Measurements from ENCODE around the gene ECSCR.
"Not testable (repeated sequence)": the region's sequence is repeated elsewhere in the genome, so short reads cannot be mapped to it uniquely, and the experiment has no call there.

ECSCR gene

DNA sequence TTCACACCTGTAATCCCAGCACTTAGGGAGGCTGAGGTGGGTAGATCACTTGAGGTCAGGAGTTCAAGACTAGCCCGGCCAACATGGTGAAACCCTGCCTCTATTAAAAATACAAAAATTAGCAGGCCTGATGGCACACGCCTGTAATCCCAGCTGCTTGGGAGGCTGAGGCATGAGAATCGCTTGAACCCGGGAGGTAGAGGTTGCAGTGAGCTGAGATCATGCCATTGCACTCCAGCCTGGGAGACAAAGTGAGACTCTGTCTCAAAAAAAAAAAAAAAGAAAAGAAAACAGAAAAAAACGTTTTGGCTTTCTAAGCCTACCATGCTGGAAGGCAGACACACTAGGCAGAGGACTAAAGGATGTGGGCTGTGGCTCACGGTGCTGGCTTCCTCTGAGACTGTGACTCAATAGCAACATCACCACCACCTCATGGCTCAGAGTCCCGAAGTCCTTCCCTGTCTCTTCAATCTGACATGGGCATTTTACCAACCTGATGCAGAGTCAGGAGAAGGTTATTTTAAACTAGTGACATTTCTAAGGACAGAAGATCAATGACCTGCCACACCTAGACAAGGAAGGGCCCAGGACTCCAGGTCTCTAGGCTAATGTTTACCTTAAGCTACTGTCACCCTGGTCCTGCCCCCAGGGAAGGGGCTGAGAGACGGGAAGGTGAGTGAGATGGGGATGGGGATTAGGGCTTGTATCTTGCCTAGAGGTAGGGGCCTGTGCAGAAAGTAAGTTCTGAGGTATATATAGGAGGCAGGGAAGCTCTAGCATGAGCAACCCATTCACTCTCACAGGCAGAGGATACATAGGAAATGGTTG lies 3.7 kb downstream of the ECSCR start:
- H3K27me3 Mint-ChIP-seq = no peaks in the 10 kb centered on the region
- H3K9me3 Mint-ChIP-seq = peaks cover 5% of the 10 kb centered on the region
- H3K36me3 Mint-ChIP-seq = no peaks in the 10 kb centered on the region
- no peak overlapping the region for H3K4me3 Mint-ChIP-seq
- ATAC-seq = peak; percentile 80
- H3K4me1 Mint-ChIP-seq = peaks cover 26% of the 10 kb centered on the region
- peak overlapping the region; percentile 34 for H3K27ac Mint-ChIP-seq

DNA sequence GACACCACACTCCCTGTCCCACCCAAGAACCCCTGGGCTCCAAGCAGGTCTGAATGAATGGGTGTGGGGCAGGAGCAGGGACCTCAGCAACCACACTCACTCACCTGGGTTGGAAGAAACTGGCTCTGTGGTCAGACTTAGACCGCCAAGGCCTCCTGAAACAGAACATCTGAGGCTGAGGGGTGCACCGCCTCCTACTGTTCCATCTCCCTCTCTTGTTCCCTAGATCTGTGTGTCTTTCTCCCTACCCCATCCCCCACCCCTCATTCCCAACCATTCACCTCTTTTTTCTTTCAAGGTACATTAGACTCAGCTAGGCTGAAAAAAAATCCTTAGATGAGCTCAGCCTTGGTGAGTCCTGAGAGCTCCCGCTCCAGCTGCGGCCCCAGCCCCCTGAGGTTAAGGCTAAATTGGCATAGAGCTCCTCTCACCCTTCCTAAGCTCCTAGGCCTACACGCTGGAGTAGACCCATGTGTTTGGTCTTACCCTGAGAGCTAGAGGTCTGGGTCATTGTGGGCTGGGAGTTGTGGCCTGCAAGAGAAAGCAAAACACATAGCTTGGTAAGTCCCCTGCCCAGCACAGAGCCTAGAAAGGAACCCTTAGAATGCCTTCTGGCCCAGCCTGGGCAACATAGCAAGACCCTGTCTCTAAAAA lies 4.8 kb downstream of the ECSCR start:
- no peaks in the 10 kb centered on the region for H3K27me3 Mint-ChIP-seq
- H3K4me3 Mint-ChIP-seq = no peak overlapping the region
- ATAC-seq = no peak
- peaks cover 8% of the 10 kb centered on the region for H3K9me3 Mint-ChIP-seq
- peaks cover 30% of the 10 kb centered on the region for H3K4me1 Mint-ChIP-seq
- peak overlapping the region; percentile 51 for H3K27ac Mint-ChIP-seq
- no peaks in the 10 kb centered on the region for H3K36me3 Mint-ChIP-seq

DNA sequence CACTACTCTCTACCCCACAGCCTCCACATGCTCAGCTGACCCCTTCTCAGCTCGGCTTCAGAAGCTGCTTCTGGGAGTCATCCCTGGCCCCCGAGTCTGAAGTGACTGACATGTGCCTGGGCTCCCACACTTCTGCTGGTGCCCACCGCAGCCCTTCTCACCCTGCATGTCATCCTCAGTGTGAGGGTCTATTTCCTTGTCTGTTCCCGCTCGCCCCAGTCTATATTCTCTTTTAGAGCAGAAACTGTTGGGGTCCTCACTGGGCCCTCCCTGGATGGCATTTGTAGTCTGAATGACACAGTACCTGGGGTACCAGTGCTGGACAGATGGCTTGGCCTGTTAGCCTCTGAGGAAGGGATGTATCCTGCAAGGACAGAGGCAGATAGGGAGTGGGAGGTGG lies 5.3 kb downstream of the ECSCR start:
- Mint-ChIP-seq H3K9me3 (peaks cover 8% of the 10 kb centered on the region), H3K4me1 (peaks cover 30% of the 10 kb centered on the region), H3K36me3 (no peaks in the 10 kb centered on the region), H3K27me3 (no peaks in the 10 kb centered on the region), H3K4me3 (no peak overlapping the region), H3K27ac (peak overlapping the region; percentile 51)
- ATAC-seq = no peak

DNA sequence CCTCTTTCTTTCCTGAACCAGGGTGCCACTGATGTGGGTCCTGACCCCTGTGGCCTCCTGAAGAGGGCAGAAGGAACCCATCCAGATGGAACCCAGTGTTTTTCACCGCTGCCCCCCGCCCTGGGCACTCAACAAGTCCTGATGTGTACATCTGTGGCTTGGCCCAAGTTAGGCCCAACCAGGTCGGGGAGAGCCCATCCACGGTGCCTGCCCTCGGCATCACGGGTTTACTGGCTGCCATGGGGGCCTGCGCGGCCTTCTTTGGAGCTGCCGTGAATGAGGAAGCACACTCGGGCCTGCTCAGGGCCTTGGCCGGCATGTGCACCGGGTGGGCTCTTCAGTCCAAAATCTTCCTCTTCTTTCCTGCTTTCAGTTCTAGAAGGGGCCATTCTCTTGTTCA lies 5.8 kb downstream of the ECSCR start:
- H3K4me3 Mint-ChIP-seq = no peak overlapping the region
- H3K36me3 Mint-ChIP-seq = no peaks in the 10 kb centered on the region
- no peaks in the 10 kb centered on the region for H3K27me3 Mint-ChIP-seq
- peaks cover 30% of the 10 kb centered on the region for H3K4me1 Mint-ChIP-seq
- peaks cover 8% of the 10 kb centered on the region for H3K9me3 Mint-ChIP-seq
- no peak for ATAC-seq
- H3K27ac Mint-ChIP-seq = peak overlapping the region; percentile 51

DNA sequence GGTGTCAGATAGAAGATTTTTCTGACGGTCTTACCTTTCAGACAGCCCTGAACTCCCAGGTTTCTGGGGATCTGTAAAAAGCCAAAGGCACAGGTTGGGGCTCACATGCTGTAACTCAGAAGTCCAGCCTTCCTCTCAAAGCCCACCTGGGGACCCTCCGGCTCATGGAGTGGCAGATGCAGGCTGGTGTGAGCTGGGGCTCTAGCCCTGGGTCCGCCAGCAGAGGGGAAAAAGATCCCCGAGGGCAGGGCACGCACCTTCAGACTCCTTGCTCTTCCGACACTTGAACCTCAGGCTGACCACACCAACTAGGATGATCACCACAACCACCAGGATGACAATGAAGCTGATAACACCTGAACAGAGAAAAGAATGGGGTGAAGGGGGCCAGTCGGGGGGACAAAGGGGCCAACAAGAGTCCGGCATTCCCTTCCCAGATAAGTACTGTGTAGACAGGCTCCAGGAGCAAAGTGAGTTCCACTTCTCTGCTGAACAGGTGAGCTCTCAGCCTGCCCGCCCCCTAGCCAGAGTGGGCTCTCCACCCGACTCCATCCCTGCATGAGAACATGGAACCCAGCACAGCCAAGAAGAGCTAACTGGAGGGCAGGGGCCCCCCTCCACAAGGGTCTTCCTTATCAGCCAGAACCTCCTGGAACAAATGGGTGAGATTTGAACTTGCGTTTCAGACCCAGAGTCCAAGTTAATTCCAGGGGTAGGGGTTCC lies 7.8 kb downstream of the ECSCR start:
- Mint-ChIP-seq H3K27me3 (no peaks in the 10 kb centered on the region), H3K9me3 (peaks cover 8% of the 10 kb centered on the region), H3K4me3 (no peak overlapping the region), H3K27ac (peak overlapping the region; percentile 22), H3K36me3 (no peaks in the 10 kb centered on the region), H3K4me1 (peaks cover 26% of the 10 kb centered on the region)
- no peak for ATAC-seq

DNA sequence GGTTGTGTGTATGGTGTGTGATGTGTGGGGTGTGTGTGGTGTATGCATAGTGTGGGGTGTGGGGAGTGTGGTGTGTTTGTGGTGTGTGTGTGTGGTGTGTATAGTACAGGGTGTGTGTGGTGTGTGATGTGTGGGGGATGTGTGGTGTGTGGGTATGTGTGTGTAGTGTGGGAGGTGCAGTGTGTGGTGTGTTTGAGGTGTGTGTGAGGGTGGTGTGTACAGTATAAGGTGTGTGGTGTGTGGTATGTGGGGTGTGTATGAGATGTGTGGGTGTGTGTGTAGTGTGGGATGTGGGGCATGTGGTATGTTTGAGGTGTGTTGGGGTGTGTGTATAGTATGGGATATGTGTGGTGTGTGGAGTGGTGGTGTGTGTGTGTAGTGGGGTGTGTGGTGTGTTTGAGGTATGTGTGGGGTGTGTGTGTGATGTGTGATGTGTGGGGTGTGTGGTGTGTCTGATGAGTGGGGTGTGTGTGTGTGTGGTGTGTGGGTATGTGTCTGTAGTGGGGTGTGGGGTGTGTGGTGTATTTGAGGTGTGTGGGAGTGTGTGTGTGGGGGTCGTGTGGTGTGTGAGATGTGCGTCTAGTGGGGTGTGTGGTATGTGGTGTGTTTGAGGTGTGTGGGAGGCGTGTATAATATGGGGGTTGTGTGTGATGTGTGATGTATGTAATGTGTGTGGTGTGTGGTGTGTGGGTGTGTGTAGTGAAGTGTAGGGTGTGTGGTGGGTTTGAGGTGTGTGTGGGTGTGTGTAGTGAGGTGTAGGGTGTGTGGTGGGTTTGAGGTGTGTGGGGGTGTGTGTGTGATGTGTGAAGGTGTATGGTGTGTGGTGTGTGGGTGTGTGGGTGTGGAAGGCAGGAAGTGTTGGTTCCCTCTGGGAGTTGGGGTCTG lies 8.6 kb downstream of the ECSCR start:
- H3K4me1 Mint-ChIP-seq = peaks cover 20% of the 10 kb centered on the region
- peaks cover 8% of the 10 kb centered on the region for H3K9me3 Mint-ChIP-seq
- peak; percentile 20 for ATAC-seq
- H3K27ac Mint-ChIP-seq = peak overlapping the region; percentile 22
- no peaks in the 10 kb centered on the region for H3K27me3 Mint-ChIP-seq
- H3K4me3 Mint-ChIP-seq = no peak overlapping the region
- no peaks in the 10 kb centered on the region for H3K36me3 Mint-ChIP-seq

DNA sequence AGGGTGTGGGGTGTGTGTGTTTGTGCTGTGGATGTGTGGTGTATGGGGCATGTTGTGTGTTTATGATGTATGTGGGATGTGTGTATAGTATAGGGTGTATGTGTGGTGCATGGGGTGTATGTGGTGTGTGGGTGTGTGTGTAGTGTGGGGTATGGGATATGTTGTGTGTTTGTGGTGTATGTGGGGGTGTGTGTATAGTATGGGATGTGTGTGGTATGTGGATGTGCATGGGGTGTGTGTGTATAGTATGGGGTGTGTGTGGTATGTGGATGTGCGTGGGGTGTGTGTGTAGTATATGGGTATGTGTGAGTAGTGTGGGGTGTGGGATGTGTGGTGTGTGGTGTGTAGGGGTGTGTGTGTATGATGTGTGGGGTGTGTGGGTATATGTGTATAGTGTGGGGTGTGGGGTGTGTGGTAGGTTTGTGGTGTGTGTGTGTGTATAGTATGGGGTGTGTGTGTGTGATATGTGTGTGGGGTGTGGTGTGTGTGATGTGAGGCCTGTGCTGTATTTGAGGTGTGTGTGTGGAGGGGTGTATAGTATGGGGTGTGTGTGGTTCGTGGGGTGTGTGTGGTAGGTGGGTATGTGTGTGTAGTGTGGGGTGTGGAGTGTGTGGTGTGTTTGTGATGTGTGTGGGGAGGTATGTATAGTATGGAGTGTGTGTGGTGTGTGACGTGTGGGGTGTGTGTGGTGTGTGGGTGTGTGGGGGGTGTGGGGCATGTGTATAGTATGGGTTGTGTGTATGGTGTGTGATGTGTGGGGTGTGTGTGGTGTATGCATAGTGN lies 10.5 kb downstream of the ECSCR start:
- ATAC-seq = peak; percentile 21
- Mint-ChIP-seq H3K36me3 (no peaks in the 10 kb centered on the region), H3K9me3 (peaks cover 8% of the 10 kb centered on the region), H3K27me3 (no peaks in the 10 kb centered on the region), H3K27ac (no peak overlapping the region), H3K4me1 (peaks cover 33% of the 10 kb centered on the region), H3K4me3 (no peak overlapping the region)

DNA sequence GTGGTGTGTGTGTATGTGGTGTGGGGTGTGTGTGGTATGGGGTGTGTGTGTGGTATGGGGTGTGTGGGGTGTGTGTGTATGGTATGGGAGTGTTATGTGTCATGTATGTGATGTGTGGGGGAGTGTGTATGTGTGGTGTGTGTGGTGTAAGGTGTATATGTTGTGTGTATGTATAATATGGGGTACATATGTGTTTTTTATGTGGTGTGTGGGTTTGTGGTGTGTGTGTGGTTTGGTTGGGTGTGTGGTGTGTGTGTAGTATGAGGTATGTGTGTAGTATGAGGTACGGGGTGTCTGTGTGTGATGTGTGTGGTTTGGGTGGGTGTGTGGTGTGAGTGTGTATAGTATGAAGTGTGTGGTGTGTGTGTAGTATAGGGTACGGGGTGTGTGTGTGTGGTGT lies 11.4 kb downstream of the ECSCR start:
- Mint-ChIP-seq H3K4me1 (peaks cover 42% of the 10 kb centered on the region), H3K9me3 (peaks cover 8% of the 10 kb centered on the region), H3K36me3 (no peaks in the 10 kb centered on the region), H3K27me3 (no peaks in the 10 kb centered on the region), H3K4me3 (no peak overlapping the region), H3K27ac (no peak overlapping the region)
- no peak for ATAC-seq

DNA sequence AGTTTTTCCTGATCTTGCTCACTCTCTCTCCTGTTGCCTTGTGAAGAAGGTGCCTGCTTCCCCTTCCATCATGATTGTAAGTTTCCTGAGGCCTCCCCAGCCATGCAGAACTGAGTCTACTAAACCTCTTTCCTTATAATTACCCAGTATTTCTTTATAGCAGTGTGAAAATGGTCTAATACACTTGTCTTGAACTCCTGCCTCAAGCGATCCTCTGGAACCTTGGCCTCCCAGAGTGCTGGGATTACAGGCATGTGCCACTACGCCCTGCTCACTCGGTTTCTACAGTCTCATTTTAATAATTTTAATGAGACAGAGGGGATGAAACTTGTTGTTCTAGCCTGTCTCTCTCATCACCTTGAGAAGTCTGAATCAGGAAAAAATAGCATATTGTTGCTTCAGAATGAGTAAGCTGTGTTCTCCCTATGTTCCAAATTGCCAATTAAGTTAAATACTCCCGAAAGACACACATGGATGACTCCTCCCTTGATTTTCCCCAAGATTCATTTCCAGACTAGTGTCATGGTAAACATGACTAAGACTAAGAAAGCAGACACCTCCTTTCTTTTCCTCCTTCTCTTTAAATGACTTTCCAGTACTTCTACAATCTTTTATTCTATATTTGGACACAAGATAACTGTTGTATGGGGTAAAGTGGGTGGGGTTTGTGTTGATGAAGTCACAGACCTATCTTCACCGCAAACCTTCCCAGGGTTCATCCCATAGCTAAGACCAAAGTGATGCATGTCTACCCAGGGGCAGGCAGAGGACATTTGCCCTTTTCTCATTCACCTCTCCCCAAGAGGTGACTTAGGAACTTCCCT lies 15.4 kb downstream of the ECSCR start:
- Mint-ChIP-seq H3K27me3 (no peaks in the 10 kb centered on the region), H3K4me3 (no peak overlapping the region), H3K36me3 (no peaks in the 10 kb centered on the region), H3K4me1 (peaks cover 32% of the 10 kb centered on the region), H3K27ac (peak overlapping the region; percentile 87), H3K9me3 (no peaks in the 10 kb centered on the region)
- ATAC-seq = peak; percentile 72

DNA sequence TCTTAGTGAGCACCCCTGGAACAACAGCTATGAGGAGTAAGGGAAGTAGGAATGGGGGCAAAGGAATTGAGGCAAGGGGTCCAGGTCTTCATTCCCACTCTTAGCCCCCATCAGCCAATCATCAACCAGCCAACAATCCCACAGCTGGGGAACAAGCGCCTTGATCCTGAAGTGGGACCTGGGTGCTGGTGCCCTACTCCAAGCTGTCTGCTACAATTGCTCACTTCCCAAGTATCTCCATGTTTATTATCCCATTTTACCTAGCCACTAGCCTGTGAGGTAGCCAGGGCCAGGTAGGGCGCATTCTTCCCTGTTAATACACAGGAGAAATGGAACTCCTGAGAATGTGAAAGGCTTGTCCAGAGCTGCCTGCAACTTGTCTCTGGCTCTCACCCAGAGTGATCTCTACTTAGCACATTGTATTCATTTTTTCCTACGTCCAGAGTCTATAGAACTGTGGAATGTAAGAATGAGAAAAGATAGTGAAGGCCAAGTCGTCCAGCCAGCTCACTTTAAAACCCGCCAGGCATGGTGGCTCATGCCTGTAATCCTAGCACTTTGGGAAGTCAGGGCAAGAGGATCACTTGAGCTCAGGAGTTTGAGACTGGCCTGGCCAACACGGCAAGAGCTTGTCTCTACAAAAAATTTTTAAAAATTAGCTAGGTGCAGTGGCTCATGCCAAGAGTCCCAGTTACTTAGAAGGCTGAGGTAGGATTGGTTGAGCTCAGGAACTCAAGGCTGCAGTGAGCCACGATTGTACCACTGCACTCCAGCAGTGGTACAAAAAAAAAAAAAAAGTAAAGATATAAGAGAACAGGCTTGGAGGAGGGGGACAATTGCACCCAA lies 17.0 kb downstream of the ECSCR start:
- Mint-ChIP-seq H3K9me3 (no peaks in the 10 kb centered on the region), H3K36me3 (no peaks in the 10 kb centered on the region), H3K27ac (peak overlapping the region; percentile 87), H3K4me3 (no peak overlapping the region), H3K27me3 (no peaks in the 10 kb centered on the region), H3K4me1 (peaks cover 32% of the 10 kb centered on the region)
- ATAC-seq = no peak

DNA sequence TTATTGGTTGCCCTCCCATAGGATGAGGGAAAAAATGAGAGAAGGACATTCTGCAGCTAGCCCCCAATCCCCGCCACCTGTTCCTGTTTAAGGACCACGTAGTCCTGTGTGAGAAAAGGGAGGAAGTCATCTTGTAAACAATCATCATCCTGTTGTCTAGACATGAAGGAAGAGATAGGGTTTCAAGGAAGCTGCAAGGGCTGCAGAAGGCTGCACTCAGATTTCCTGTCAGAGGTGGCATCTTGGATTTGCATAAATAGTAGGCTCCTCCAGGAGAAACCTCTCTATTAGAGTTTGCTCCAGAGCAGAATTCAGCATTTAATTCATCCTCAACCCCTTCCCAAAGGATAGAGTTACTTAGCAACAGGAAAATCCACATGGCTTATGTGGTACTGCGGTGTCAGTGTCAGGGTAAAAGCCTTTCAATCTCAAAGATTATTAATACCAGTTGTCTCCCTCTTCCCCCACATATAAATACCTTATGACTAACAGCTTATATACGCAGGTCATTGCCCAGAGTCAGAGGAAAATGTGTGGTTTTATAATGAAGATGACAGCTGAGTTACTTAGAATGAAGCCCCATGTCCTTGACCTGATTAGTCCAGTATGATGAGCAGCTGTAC lies 18.6 kb downstream of the ECSCR start:
- H3K4me1 Mint-ChIP-seq = peaks cover 38% of the 10 kb centered on the region
- H3K27ac Mint-ChIP-seq = no peak overlapping the region
- no peaks in the 10 kb centered on the region for H3K36me3 Mint-ChIP-seq
- H3K27me3 Mint-ChIP-seq = no peaks in the 10 kb centered on the region
- no peaks in the 10 kb centered on the region for H3K9me3 Mint-ChIP-seq
- H3K4me3 Mint-ChIP-seq = no peak overlapping the region
- ATAC-seq = no peak

DNA sequence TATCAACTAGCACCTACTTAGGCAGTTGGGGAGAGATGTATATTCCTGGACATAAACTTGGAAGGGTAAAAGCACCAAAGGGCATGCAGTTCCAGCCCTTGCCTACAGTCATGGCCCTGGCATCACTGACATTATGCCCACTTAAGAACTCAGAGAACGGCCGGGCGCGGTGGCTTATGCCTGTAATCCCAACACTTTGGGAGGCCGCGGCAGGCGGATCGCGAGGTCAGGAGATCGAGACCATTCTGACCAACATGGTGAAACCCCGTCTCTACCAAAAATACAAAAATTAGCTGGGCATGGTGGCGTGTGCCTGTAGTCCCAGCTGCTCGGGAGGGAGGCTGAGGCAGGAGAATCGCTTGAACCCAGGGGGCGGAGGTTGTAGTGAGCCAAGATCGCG lies 22.1 kb downstream of the ECSCR start:
- H3K4me1 Mint-ChIP-seq = peaks cover 27% of the 10 kb centered on the region
- not testable (repeated sequence) for ATAC-seq, H3K4me3 Mint-ChIP-seq, H3K27me3 Mint-ChIP-seq, H3K9me3 Mint-ChIP-seq
- peaks cover 15% of the 10 kb centered on the region for H3K36me3 Mint-ChIP-seq
- peak overlapping the region; percentile 97 for H3K27ac Mint-ChIP-seq
